Spleen (tissue), 7 donors: ENCODE data around the gene TREML1.

Experiments used
- CTCF ChIP-seq, 11 experiments: fragments of 200-600 bp in 7 of 11; fragments of 450-650 bp in 4 of 11; sonication (generic) in 4 of 11; IDR thresholded peaks in 8 of 11; conservative IDR thresholded peaks in 3 of 11; 1 replicate in 7 of 11; 2 replicates in 4 of 11; pipeline versions ENCODE4 v1.4.0 to v1.8.0; 2016 to 2021; ENCODE audit warnings: antibody characterized with exemption in 11 of 11, inconsistent platforms in 4 of 11, mild to moderate bottlenecking in 1 of 11
- POLR2A ChIP-seq, 3 donors: fragments of 450-650 bp; IDR thresholded peaks; one replicate each; pipeline ENCODE4 v1.5.1; 2017; ENCODE audit warnings: antibody characterized with exemption in 3 of 3, mild to moderate bottlenecking in 1 of 3
- POLR2AphosphoS5 ChIP-seq, 3 donors: sonication (generic); formaldehyde crosslinking; IDR thresholded peaks; one replicate each; pipeline ENCODE4 v1.5.1; 2017; ENCODE audit warnings: antibody characterized with exemption in 3 of 3
- donor health status: DM: no; HTN: no; CAD: no; lungs with moderate emphysema.
- donor health status: DM: no; HTN: no; CAD: no.
- donor health status: DM: no; HTN: no; CAD: no.

DNA sequence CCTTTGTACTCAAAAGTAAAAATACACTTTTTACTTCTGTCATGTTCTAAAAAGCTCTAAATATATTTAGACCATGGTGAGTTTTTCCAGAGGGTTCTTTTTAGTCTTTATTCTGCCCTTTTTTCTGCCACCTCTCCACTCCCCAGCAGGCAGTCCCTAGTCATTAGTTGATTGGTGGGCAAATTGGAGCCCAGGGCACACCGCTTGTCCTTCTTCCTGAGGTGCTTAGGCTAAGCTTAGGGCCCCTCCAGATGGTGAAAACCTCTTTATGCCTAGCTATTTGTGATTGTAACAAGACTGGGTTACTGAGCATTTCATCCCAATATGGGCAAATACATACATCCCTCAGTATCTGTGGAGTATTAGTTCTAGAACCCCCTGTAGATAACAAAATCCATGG is 6.2 kb downstream of the TREML1 start:
- TF ChIP-seq CTCF (IDR thresholded peaks at IDR 0.05 in 8 of 11, conservative IDR thresholded peaks at IDR 0.05 in 3 of 11), result no peak
- TF ChIP-seq POLR2A (IDR thresholded peaks at IDR 0.05), result no peak
- TF ChIP-seq POLR2AphosphoS5 (IDR thresholded peaks at IDR 0.05), result no peak
